Cardiac muscle cell (in vitro differentiated cells and primary cell): ENCODE measurements around the gene PEG3. TPM values are rescaled to one million over a fixed set of nuclear protein-coding genes. Genes with fewer than 3 reads are reported as not detected.
"Not testable (repeated sequence)": the region's sequence is repeated elsewhere in the genome, so short reads cannot be mapped to it uniquely, and the experiment has no call there.

ENCODE experiments used
- DNase-seq, 2 donors: peaks; one replicate each; pipeline versions ENCODE4 v3.0.0 to v3.0.0-alpha.2; 2010 to 2017; ENCODE audit warnings: low read depth in 1 of 2, low spot score in 1 of 2
- H3K27ac ChIP-seq: fragments of 200-600 bp; sonication (generic); 2 replicates; pipeline ENCODE4 v1.5.1; 2016
- H3K27me3 ChIP-seq: fragments of 200-600 bp; sonication (generic); 2 replicates; pipeline ENCODE4 v1.6.0; 2016; ENCODE audit warnings: control low read depth
- H3K36me3 ChIP-seq: fragments of 200-600 bp; sonication (generic); 2 replicates; pipeline ENCODE4 v1.5.1; 2016; ENCODE audit warnings: control low read depth
- H3K4me1 ChIP-seq: fragments of 200-600 bp; sonication (generic); 2 replicates; pipeline ENCODE4 v1.8.1; 2017; ENCODE audit warnings: low read depth, mild to moderate bottlenecking, mixed run types
- H3K4me3 ChIP-seq: fragments of 200-600 bp; sonication (generic); 2 replicates; pipeline ENCODE4 v1.5.1; 2016; ENCODE audit warnings: mild to moderate bottlenecking
- H3K9me3 ChIP-seq: fragments of 200-600 bp; sonication (generic); 2 replicates; pipeline ENCODE4 v1.5.1; 2017; ENCODE audit warnings: low read depth, mild to moderate bottlenecking, control low read depth
- CTCF ChIP-seq: IDR thresholded peaks from 2 replicates; pipeline ENCODE4 v1.5.1; 2012; ENCODE audit warnings: low read depth, mild to moderate bottlenecking, low read length
- polyA plus RNA-seq: library from polyadenylated mRNA; unstranded; fragments of >200 nt; fragmentation: Nextera tagmentation; extraction: Ambion mirVana; gene quantifications from 2 replicates; pipeline ENCODE4 v1.2.1, GENCODE V29; 2016
- total RNA-seq: library from RNA; depleted of rRNA; stranded (reverse); fragments of >200 nt; gene quantifications from 2 replicates; pipeline ENCODE4 v1.2.3, GENCODE V29; 2016

Gene PEG3
- total and polyA plus RNA-seq, 2 experiments from 2014 or later, result not detected

- no peaks in the 10 kb centered on the region for H3K36me3 ChIP-seq
- no peak for DNase-seq
- no peaks in the 10 kb centered on the region for H3K27me3 ChIP-seq
- H3K4me3 ChIP-seq, result no peak overlapping the region
- TF ChIP-seq CTCF, result no peak
- H3K27ac ChIP-seq, result no peak overlapping the region
- H3K4me1 ChIP-seq, result no peaks in the 10 kb centered on the region
- H3K9me3 ChIP-seq, result no peaks in the 10 kb centered on the region
Observed at GRCh38 chr19:56864443-56865125, 24.1 kb upstream of the PEG3 start.

- H3K4me1 ChIP-seq, result no peaks in the 10 kb centered on the region
- no peaks in the 10 kb centered on the region for H3K27me3 ChIP-seq
- TF ChIP-seq CTCF, result no peak
- no peaks in the 10 kb centered on the region for H3K36me3 ChIP-seq
- no peaks in the 10 kb centered on the region for H3K9me3 ChIP-seq
- no peak overlapping the region for H3K27ac ChIP-seq
- no peak for DNase-seq
- no peak overlapping the region for H3K4me3 ChIP-seq
Observed at GRCh38 chr19:56862741-56863140, 22.2 kb upstream of the PEG3 start.

- not testable (repeated sequence) for H3K9me3 ChIP-seq, H3K27me3 ChIP-seq, H3K36me3 ChIP-seq, H3K4me3 ChIP-seq, H3K4me1 ChIP-seq, DNase-seq, H3K27ac ChIP-seq
Observed at GRCh38 chr19:56860409-56860808, 19.9 kb upstream of the PEG3 start.

GRCh38 chr19:56858026-56858425 lies 17.5 kb upstream of the PEG3 start:
- DNase-seq, result no peak
- TF ChIP-seq CTCF, result no peak
- Histone ChIP-seq H3K27ac (no peak overlapping the region), H3K27me3 (no peaks in the 10 kb centered on the region), H3K4me1 (no peaks in the 10 kb centered on the region), H3K4me3 (no peak overlapping the region), H3K9me3 (no peaks in the 10 kb centered on the region), H3K36me3 (no peaks in the 10 kb centered on the region)

GRCh38 chr19:56856822-56857221 lies 16.3 kb upstream of the PEG3 start:
- Histone ChIP-seq H3K27ac (no peak overlapping the region), H3K4me1 (no peaks in the 10 kb centered on the region), H3K27me3 (no peaks in the 10 kb centered on the region), H3K36me3 (no peaks in the 10 kb centered on the region), H3K4me3 (no peak overlapping the region), H3K9me3 (no peaks in the 10 kb centered on the region)
- TF ChIP-seq CTCF, result no peak
- no peak for DNase-seq

GRCh38 chr19:56852361-56852760 lies 11.8 kb upstream of the PEG3 start:
- not testable (repeated sequence) for H3K9me3 ChIP-seq, H3K4me3 ChIP-seq, H3K27ac ChIP-seq, H3K27me3 ChIP-seq, H3K4me1 ChIP-seq, DNase-seq, H3K36me3 ChIP-seq

- H3K27ac ChIP-seq, result no peak overlapping the region
- DNase-seq, result no peak
- no peaks in the 10 kb centered on the region for H3K9me3 ChIP-seq
- H3K4me3 ChIP-seq, result no peak overlapping the region
- TF ChIP-seq CTCF, result no peak
- no peaks in the 10 kb centered on the region for H3K36me3 ChIP-seq
- H3K27me3 ChIP-seq, result no peaks in the 10 kb centered on the region
- H3K4me1 ChIP-seq, result no peaks in the 10 kb centered on the region
Observed at GRCh38 chr19:56848166-56848565, 7.6 kb upstream of the PEG3 start.
